Suprapubic skin (tissue), 4 donors: ENCODE data around the gene GDAP1L1. TPM values are rescaled to one million over a fixed set of nuclear protein-coding genes. Genes with fewer than 3 reads are reported as not detected.

ENCODE experiments used
- DNase-seq, 2 donors: peaks; one replicate each; pipeline ENCODE4 v3.0.0-alpha.2; 2019; ENCODE audit warnings: low spot score in 2 of 2
- H3K27ac ChIP-seq: fragments of 200-600 bp; sonication (generic); one replicate; pipeline ENCODE4 v1.5.1; 2019
- H3K27me3 ChIP-seq: fragments of 200-600 bp; sonication (generic); one replicate; pipeline ENCODE4 v1.5.1; 2019
- H3K36me3 ChIP-seq: fragments of 200-600 bp; sonication (generic); one replicate; pipeline ENCODE4 v1.5.1; 2019
- H3K4me1 ChIP-seq: fragments of 200-600 bp; sonication (generic); one replicate; pipeline ENCODE4 v1.5.1; 2019
- H3K4me3 ChIP-seq: fragments of 200-600 bp; sonication (generic); one replicate; pipeline ENCODE4 v1.5.1; 2019; ENCODE audit warnings: mild to moderate bottlenecking
- H3K9me3 ChIP-seq: fragments of 200-600 bp; sonication (generic); one replicate; pipeline ENCODE4 v1.5.1; 2019
- CTCF ChIP-seq, 2 donors: fragments of 200-600 bp in 1 of 2; fragments of 450-650 bp in 1 of 2; sonication (generic) in 1 of 2; IDR thresholded peaks; one replicate each; pipeline ENCODE4 v1.5.1; 2016 to 2019; ENCODE audit warnings: antibody characterized with exemption in 2 of 2, mild to moderate bottlenecking in 1 of 2, moderate library complexity in 1 of 2
- EP300 ChIP-seq: sonication (generic); formaldehyde crosslinking; IDR thresholded peaks from one replicate; pipeline ENCODE4 v1.6.1; 2017; ENCODE audit warnings: antibody characterized with exemption
- POLR2A ChIP-seq, 2 donors: fragments of 450-650 bp; IDR thresholded peaks; one replicate each; pipeline ENCODE4 v1.6.1; 2017; ENCODE audit warnings: antibody characterized with exemption in 2 of 2, mild to moderate bottlenecking in 2 of 2, moderate library complexity in 2 of 2
- POLR2AphosphoS5 ChIP-seq, 3 donors: sonication (generic); formaldehyde crosslinking; IDR thresholded peaks; one replicate each; pipeline ENCODE4 v1.6.1; 2017; ENCODE audit warnings: antibody characterized with exemption in 3 of 3
- WGBS: methylation state at CpG from one replicate; pipeline ENCODE4 v1.1.5; 2018; 5-methylcytosine and 5-hydroxymethylcytosine counted together
- total RNA-seq, 4 donors: library from RNA; depleted of rRNA; stranded (reverse); fragments of >200 nt; gene quantifications; one replicate each; pipeline ENCODE4 v1.1.0, GENCODE V29; 2016

Gene GDAP1L1
- total RNA-seq, 4 donors from 2014 or later = not detected

DNA sequence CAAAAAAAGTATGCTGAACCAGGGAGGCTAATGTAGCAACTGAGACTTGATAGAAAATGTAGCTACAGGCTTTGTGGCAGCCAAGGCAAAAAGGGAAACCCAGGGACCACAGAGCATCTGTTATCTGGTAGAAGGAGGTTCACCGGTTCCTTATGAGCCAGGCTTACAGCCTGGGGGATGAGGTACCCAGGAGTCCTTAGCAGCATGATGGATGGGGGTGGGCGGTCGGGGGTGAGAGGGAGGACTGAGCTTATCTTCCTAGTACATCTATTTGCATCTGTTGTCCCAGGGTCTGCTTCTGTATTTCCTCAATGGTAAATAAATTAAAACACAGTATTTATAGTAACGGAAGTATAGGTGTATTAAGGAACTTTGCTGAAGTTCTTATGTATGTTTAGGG is 1.1 kb upstream of the GDAP1L1 start:
- Histone ChIP-seq H3K36me3 (no peaks in the 10 kb centered on the region), H3K4me1 (peaks cover 12% of the 10 kb centered on the region), H3K27ac (no peak overlapping the region), H3K4me3 (no peak overlapping the region), H3K27me3 (peaks cover 20% of the 10 kb centered on the region), H3K9me3 (no peaks in the 10 kb centered on the region)
- DNase-seq = no peak
- no peak for TF ChIP-seq POLR2AphosphoS5 (IDR thresholded peaks at IDR 0.05)
- no peak for TF ChIP-seq CTCF (IDR thresholded peaks at IDR 0.05)
- no peak for TF ChIP-seq EP300
- no peak for TF ChIP-seq POLR2A (IDR thresholded peaks at IDR 0.05)
- whole genome bisulfite sequencing = 72% methylated on average over 4 of the region's 4 CpGs

GRCh38 chr20:44247586-44248409 is 690 bp downstream of the GDAP1L1 start:
- H3K4me3 ChIP-seq = peak overlapping the region; percentile 37
- peaks cover 20% of the 10 kb centered on the region for H3K27me3 ChIP-seq
- DNase-seq = no peak
- no peak overlapping the region for H3K27ac ChIP-seq
- TF ChIP-seq POLR2A (IDR thresholded peaks at IDR 0.05) (no peak), POLR2AphosphoS5 (IDR thresholded peaks at IDR 0.05) (no peak), CTCF (IDR thresholded peaks at IDR 0.05) (no peak), EP300 (no peak)
- WGBS = 8% methylated on average over 27 of the region's 31 CpGs
- H3K9me3 ChIP-seq = no peaks in the 10 kb centered on the region
- no peaks in the 10 kb centered on the region for H3K36me3 ChIP-seq
- H3K4me1 ChIP-seq = peaks cover 12% of the 10 kb centered on the region

GRCh38 chr20:44248410-44248759 is 1.3 kb downstream of the GDAP1L1 start:
- TF ChIP-seq EP300 = no peak
- no peak for TF ChIP-seq POLR2A (IDR thresholded peaks at IDR 0.05)
- TF ChIP-seq POLR2AphosphoS5 (IDR thresholded peaks at IDR 0.05) = no peak
- H3K36me3 ChIP-seq = no peaks in the 10 kb centered on the region
- DNase-seq = no peak
- peaks cover 20% of the 10 kb centered on the region for H3K27me3 ChIP-seq
- H3K4me3 ChIP-seq = no peak overlapping the region
- peaks cover 12% of the 10 kb centered on the region for H3K4me1 ChIP-seq
- no peak overlapping the region for H3K27ac ChIP-seq
- H3K9me3 ChIP-seq = no peaks in the 10 kb centered on the region
- WGBS = 44% methylated on average over 3 of the region's 3 CpGs

DNA sequence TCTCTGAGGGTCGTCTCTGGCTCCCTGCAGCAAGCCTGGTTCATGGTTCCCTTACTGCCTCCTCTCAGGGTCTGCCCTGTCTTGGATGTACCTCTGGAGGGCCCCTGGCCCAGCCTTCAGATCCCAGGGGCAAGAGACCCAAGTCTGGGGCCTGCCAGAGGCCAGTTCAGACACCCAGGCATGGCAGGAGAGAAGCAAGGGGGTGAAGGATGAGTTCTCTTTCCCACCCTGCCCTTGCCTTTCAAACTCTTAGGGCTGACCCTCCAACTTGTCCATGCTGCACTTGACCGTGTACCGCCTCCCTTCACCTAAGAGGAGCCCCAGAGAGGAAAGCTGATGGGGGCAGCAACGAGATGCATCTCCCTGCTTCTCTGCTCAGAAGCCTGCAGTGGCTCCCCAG is 4.2 kb downstream of the GDAP1L1 start:
- Histone ChIP-seq H3K27ac (no peak overlapping the region), H3K27me3 (peaks cover 20% of the 10 kb centered on the region), H3K4me1 (peaks cover 12% of the 10 kb centered on the region), H3K4me3 (no peak overlapping the region), H3K9me3 (no peaks in the 10 kb centered on the region), H3K36me3 (no peaks in the 10 kb centered on the region)
- WGBS = 74% methylated on average over 3 of the region's 4 CpGs
- no peak for DNase-seq
- TF ChIP-seq EP300 = no peak
- no peak for TF ChIP-seq POLR2AphosphoS5 (IDR thresholded peaks at IDR 0.05)
- TF ChIP-seq POLR2A (IDR thresholded peaks at IDR 0.05) = no peak
- no peak for TF ChIP-seq CTCF (IDR thresholded peaks at IDR 0.05)

GRCh38 chr20:44253528-44253927 is 6.4 kb downstream of the GDAP1L1 start:
- Histone ChIP-seq H3K27me3 (peaks cover 5% of the 10 kb centered on the region), H3K4me1 (no peaks in the 10 kb centered on the region), H3K36me3 (no peaks in the 10 kb centered on the region), H3K27ac (no peak overlapping the region), H3K4me3 (no peak overlapping the region), H3K9me3 (no peaks in the 10 kb centered on the region)
- WGBS = 76% methylated on average over 2 of the region's 3 CpGs
- no peak for DNase-seq
- TF ChIP-seq POLR2AphosphoS5 (IDR thresholded peaks at IDR 0.05) (no peak), POLR2A (IDR thresholded peaks at IDR 0.05) (no peak), EP300 (no peak), CTCF (IDR thresholded peaks at IDR 0.05) (no peak)
